Lower lobe of right lung (tissue), 2 donors: ENCODE data around the gene FOXP1. TPM values are rescaled to one million over a fixed set of nuclear protein-coding genes. Genes with fewer than 3 reads are reported as not detected.

ENCODE experiments used
- ATAC-seq, 2 donors: fragments of 200-7000 bp; cut with Tn5 transposase; one replicate each; pipeline ENCODE4 v1.9.1; 2020 to 2022; ENCODE audit warnings: mild to moderate bottlenecking in 2 of 2, moderate library complexity in 2 of 2
- DNase-seq: peaks from one replicate; pipeline ENCODE4 v3.0.0-alpha.2; 2020
- H3K27ac ChIP-seq: fragments of 200-600 bp; one replicate; pipeline ENCODE4 v1.8.0; 2022
- H3K27me3 ChIP-seq: fragments of 200-600 bp; one replicate; pipeline ENCODE4 v1.8.0; 2022; ENCODE audit warnings: low read depth
- H3K36me3 ChIP-seq: fragments of 200-600 bp; one replicate; pipeline ENCODE4 v1.8.0; 2022; ENCODE audit warnings: mild to moderate bottlenecking
- H3K4me1 ChIP-seq: fragments of 200-600 bp; one replicate; pipeline ENCODE4 v1.8.0; 2022
- H3K4me3 ChIP-seq: fragments of 200-600 bp; one replicate; pipeline ENCODE4 v1.8.0; 2022; ENCODE audit warnings: mild to moderate bottlenecking
- H3K9me3 ChIP-seq: fragments of 200-600 bp; one replicate; pipeline ENCODE4 v1.8.0; 2022
- CTCF ChIP-seq: fragments of 200-600 bp; IDR thresholded peaks from one replicate; pipeline ENCODE4 v1.8.0; 2022; ENCODE audit warnings: antibody characterized with exemption, mild to moderate bottlenecking
- intact Hi-C: fragments of 100-400 bp; cut with DNase I; formaldehyde crosslinking; loops from one replicate; pipeline ENCODE4 v1.11.0; 2022
- total RNA-seq: library from RNA; stranded (reverse); fragmentation: NEBNext Ultra II Directional; extraction: Animal tissue kit (Norgen Biotek cat#: 25700); gene quantifications from one replicate; pipeline ENCODE4 v1.2.1, GENCODE V29; 2021
- donor health status: DM: no; HTN: yes; CAD: no; lungs with severe emphysema.

The FOXP1 gene
- total RNA-seq, 1 donor from 2014 or later, result 138 TPM

DNA sequence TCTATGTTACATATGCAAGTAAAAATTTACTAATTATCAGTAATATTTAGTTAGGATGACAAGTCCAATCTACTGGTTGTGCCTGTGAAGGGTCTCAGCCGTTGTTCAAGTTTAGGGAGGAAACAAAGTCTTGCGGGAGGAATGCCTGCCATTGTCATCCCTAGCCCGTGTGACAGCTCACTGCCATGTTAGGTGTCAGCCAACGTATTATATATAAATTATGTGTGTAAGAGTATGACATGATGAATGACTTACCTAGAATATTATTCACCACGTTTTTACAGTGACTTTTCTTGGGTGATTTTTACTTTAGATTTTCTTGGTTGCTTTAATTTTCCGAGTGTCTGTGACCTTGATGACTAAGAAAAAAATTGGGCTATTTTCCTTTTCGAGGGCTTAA, 656.7 kb downstream of the FOXP1 start:
- Histone ChIP-seq H3K9me3 (no peaks in the 10 kb centered on the region), H3K27me3 (no peaks in the 10 kb centered on the region), H3K4me1 (no peaks in the 10 kb centered on the region), H3K27ac (no peak overlapping the region), H3K36me3 (no peaks in the 10 kb centered on the region), H3K4me3 (no peak overlapping the region)
- no peak for ATAC-seq
- no peak for TF ChIP-seq CTCF
- intact Hi-C loops, result no loop called here
- DNase-seq, result no peak

- no peak overlapping the region for H3K27ac ChIP-seq
- no peak for DNase-seq
- no peak for TF ChIP-seq CTCF
- no peaks in the 10 kb centered on the region for H3K27me3 ChIP-seq
- no peaks in the 10 kb centered on the region for H3K9me3 ChIP-seq
- intact Hi-C loops, result no loop called here
- ATAC-seq, result no peak
- no peaks in the 10 kb centered on the region for H3K4me1 ChIP-seq
- H3K4me3 ChIP-seq, result no peak overlapping the region
- no peaks in the 10 kb centered on the region for H3K36me3 ChIP-seq
These were observed 663.9 kb downstream of the FOXP1 start for GRCh38 chr3:70919661-70920060.

- Histone ChIP-seq H3K9me3 (no peaks in the 10 kb centered on the region), H3K4me3 (no peak overlapping the region), H3K4me1 (no peaks in the 10 kb centered on the region), H3K27me3 (no peaks in the 10 kb centered on the region), H3K36me3 (no peaks in the 10 kb centered on the region), H3K27ac (no peak overlapping the region)
- no peak for ATAC-seq
- TF ChIP-seq CTCF, result no peak
- no peak for DNase-seq
- intact Hi-C loops, result no loop called here
These were observed 664.4 kb downstream of the FOXP1 start for GRCh38 chr3:70919091-70919490.

GRCh38 chr3:70916375-70917055, 667.0 kb downstream of the FOXP1 start:
- DNase-seq (no peak), ATAC-seq (no peak)
- Histone ChIP-seq H3K4me1 (no peaks in the 10 kb centered on the region), H3K27me3 (no peaks in the 10 kb centered on the region), H3K36me3 (no peaks in the 10 kb centered on the region), H3K4me3 (no peak overlapping the region), H3K9me3 (no peaks in the 10 kb centered on the region), H3K27ac (no peak overlapping the region)
- TF ChIP-seq CTCF, result no peak
- intact Hi-C loops, result no loop called here

- TF ChIP-seq CTCF, result no peak
- no peak for DNase-seq
- Histone ChIP-seq H3K4me1 (no peaks in the 10 kb centered on the region), H3K27ac (no peak overlapping the region), H3K4me3 (no peak overlapping the region), H3K27me3 (no peaks in the 10 kb centered on the region), H3K9me3 (no peaks in the 10 kb centered on the region), H3K36me3 (no peaks in the 10 kb centered on the region)
- intact Hi-C loops, result no loop called here
- no peak for ATAC-seq
These were observed 668.7 kb downstream of the FOXP1 start for GRCh38 chr3:70914862-70915261.
